OCI-LY1 (cell line): Measurements from ENCODE around the gene SPATA33.

ENCODE experiments used
- H2AFZ ChIP-seq: fragments of 200-600 bp; sonication (generic), shearing (Covaris generic); 2 replicates; pipeline ENCODE4 v1.6.0; 2014; ENCODE audit warnings: antibody characterized with exemption, mild to moderate bottlenecking, low read length
- H3F3A ChIP-seq: fragments of 200-600 bp; sonication (generic), shearing (Covaris generic); 2 replicates; pipeline ENCODE4 v1.6.0; 2014; ENCODE audit warnings: mild to moderate bottlenecking, antibody characterized with exemption, low read length, moderate library complexity; ENCODE audit not compliant: insufficient read depth
- H3K27ac ChIP-seq: fragments of 200-600 bp; sonication (generic); 2 replicates; pipeline ENCODE4 v1.5.1; 2014; ENCODE audit warnings: low read length, mixed run types, mild to moderate bottlenecking, low read depth; ENCODE audit not compliant: poor library complexity, severe bottlenecking
- H3K27me3 ChIP-seq: fragments of 200-600 bp; sonication (generic); 2 replicates; pipeline ENCODE4 v1.6.0; 2014; ENCODE audit warnings: antibody characterized with exemption, mild to moderate bottlenecking, low read length, moderate library complexity; ENCODE audit not compliant: insufficient read depth
- H3K36me3 ChIP-seq: fragments of 200-600 bp; sonication (generic); 2 replicates; pipeline ENCODE4 v1.6.1; 2014; ENCODE audit warnings: mild to moderate bottlenecking, antibody characterized with exemption, low read length, moderate library complexity, mixed read lengths; ENCODE audit not compliant: insufficient read depth
- H3K4me1 ChIP-seq: fragments of 200-600 bp; sonication (generic); 2 replicates; pipeline ENCODE4 v1.5.1; 2014; ENCODE audit warnings: mild to moderate bottlenecking, low read length, moderate library complexity; ENCODE audit not compliant: insufficient read depth, severe bottlenecking
- H3K4me2 ChIP-seq: fragments of 200-600 bp; sonication (generic), shearing (Covaris generic); 2 replicates; pipeline ENCODE4 v1.6.1; 2014; ENCODE audit warnings: low read length
- H3K4me3 ChIP-seq: fragments of 200-600 bp; sonication (generic); 2 replicates; pipeline ENCODE4 v1.5.1; 2014; ENCODE audit warnings: low read length, low read depth, mild to moderate bottlenecking, mixed read lengths; ENCODE audit not compliant: poor library complexity, severe bottlenecking
- H3K79me2 ChIP-seq: fragments of 200-600 bp; shearing (Covaris generic); 2 replicates; pipeline ENCODE4 v1.6.1; 2016; ENCODE audit warnings: mixed run types, low read length, mixed read lengths; ENCODE audit not compliant: insufficient read depth
- H3K9ac ChIP-seq: fragments of 200-600 bp; sonication (generic), shearing (Covaris generic); 2 replicates; pipeline ENCODE4 v1.6.1; 2014; ENCODE audit warnings: mild to moderate bottlenecking, low read length, mixed read lengths
- H3K9me2 ChIP-seq: fragments of 200-600 bp; sonication (generic), shearing (Covaris generic); 2 replicates; pipeline ENCODE4 v1.6.1; 2014; ENCODE audit warnings: low read depth, mild to moderate bottlenecking, low read length, mixed read lengths
- H3K9me3 ChIP-seq: fragments of 200-600 bp; shearing (Covaris generic); 2 replicates; pipeline ENCODE4 v1.6.1; 2014; ENCODE audit warnings: low read length, mixed read lengths
- H4K20me1 ChIP-seq: fragments of 200-600 bp; sonication (generic), shearing (Covaris generic); 2 replicates; pipeline ENCODE4 v1.6.0; 2016; ENCODE audit warnings: mild to moderate bottlenecking, low read length; ENCODE audit not compliant: insufficient read depth
- EZH2 ChIP-seq: fragments of 200-600 bp; sonication (generic), shearing (Covaris generic); IDR thresholded peaks from 2 replicates; pipeline ENCODE4 v1.8.0; 2017; ENCODE audit warnings: borderline replicate concordance, mixed run types, mild to moderate bottlenecking, antibody characterized with exemption, low read length, moderate library complexity, mixed read lengths
- TF ChIP-seq, protein P1 (sequence below): fragments of 200-600 bp; sonication (generic), shearing (Covaris generic); IDR thresholded peaks from 2 replicates; pipeline ENCODE4 v1.5.1; 2017; ENCODE audit warnings: mild to moderate bottlenecking, antibody characterized with exemption, low read length, moderate library complexity, mixed read lengths

SPATA33 gene

DNA sequence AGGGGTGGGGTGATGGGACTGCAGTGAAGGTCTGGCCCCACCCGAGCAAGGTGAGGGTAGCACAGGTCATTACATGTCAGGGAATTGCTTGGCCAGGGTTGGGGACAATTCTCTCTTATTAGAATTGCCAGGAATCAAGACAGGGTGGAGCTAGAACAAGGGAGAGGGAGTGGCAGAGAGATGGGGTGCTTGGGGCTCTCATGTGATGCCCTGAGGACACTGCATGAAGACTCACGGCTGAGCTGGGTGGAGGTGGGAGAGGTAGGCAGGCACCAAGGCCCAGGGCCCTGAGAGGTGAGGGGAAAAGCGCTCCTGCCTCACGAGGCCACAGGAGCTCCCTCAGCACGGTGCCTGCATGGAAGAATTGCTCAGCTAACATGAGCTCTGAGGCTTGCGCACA is 40.6 kb upstream of the SPATA33 start:
- Histone ChIP-seq H3K9ac (no peak overlapping the region), H3K27ac (no peak overlapping the region)
- TF ChIP-seq, protein P1, sequence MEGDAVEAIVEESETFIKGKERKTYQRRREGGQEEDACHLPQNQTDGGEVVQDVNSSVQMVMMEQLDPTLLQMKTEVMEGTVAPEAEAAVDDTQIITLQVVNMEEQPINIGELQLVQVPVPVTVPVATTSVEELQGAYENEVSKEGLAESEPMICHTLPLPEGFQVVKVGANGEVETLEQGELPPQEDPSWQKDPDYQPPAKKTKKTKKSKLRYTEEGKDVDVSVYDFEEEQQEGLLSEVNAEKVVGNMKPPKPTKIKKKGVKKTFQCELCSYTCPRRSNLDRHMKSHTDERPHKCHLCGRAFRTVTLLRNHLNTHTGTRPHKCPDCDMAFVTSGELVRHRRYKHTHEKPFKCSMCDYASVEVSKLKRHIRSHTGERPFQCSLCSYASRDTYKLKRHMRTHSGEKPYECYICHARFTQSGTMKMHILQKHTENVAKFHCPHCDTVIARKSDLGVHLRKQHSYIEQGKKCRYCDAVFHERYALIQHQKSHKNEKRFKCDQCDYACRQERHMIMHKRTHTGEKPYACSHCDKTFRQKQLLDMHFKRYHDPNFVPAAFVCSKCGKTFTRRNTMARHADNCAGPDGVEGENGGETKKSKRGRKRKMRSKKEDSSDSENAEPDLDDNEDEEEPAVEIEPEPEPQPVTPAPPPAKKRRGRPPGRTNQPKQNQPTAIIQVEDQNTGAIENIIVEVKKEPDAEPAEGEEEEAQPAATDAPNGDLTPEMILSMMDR = no peak
- TF ChIP-seq EZH2 = no peak

DNA sequence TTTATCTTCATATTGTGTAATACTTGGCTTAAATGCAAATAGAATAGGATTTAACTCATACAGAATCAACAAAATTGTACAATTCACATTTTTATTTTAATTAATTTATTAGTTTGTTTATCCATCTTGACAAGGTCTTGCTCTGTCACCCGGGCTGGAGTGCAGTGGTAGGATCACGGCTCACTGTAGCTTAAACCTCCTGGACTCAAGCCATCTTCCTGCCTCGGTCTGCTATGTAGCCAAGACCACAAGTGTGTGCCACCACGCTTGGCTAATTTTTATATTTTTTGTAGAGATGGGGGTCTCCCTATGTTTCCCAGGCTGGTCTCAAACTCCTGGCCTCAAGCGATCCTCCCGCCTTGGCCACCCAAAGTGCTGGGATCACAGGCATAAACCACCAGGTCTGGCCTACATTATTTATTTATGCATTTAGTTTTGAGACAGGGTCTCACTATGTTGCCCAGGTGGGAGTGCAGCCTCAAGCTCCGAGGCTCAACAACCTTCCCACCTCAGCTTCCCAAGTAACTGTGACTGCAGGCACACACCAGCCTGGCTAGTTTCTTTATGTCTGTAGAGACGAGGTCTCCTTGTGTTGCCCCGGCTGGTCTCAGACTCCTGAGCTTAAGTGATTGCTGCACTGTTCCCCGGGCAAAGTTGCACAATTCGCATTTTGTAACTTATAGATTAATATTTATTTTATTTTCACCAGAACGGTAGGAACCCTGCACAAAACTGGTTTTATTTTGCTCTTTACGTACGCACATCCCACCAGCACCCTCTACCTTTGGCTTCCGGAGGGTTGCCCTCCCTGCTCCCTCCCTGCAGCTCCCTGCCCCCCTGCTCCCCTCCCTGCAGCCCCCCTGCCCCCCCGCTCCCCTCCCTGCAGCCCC is 39.3 kb upstream of the SPATA33 start:
- Histone ChIP-seq H3K36me3 (no peaks in the 10 kb centered on the region), H3K4me3 (no peak overlapping the region), H3K9me3 (no peaks in the 10 kb centered on the region), H3F3A (no peaks in the 10 kb centered on the region), H3K79me2 (no peaks in the 10 kb centered on the region), H3K9ac (no peak overlapping the region), H3K4me2 (no peak overlapping the region), H2AFZ (no peak overlapping the region), H3K9me2 (no peaks in the 10 kb centered on the region), H4K20me1 (no peaks in the 10 kb centered on the region), H3K27ac (no peak overlapping the region), H3K27me3 (no peaks in the 10 kb centered on the region), H3K4me1 (peaks cover 7% of the 10 kb centered on the region)
- TF ChIP-seq EZH2 = no peak
- TF ChIP-seq, protein P1 = no peak

More for the DNA sequence above, 40.6 kb upstream of the SPATA33 start:
- H3K4me2 ChIP-seq = no peak overlapping the region
- no peaks in the 10 kb centered on the region for H3K9me3 ChIP-seq
- no peak overlapping the region for H2AFZ ChIP-seq
- peaks cover 4% of the 10 kb centered on the region; the same call in 1 of the 2 replicates for H3K27me3 ChIP-seq
- no peaks in the 10 kb centered on the region for H3K36me3 ChIP-seq
- no peaks in the 10 kb centered on the region for H3K79me2 ChIP-seq
- H4K20me1 ChIP-seq = no peaks in the 10 kb centered on the region
- H3F3A ChIP-seq = no peaks in the 10 kb centered on the region
- no peak overlapping the region for H3K4me3 ChIP-seq
- H3K4me1 ChIP-seq = peaks cover 7% of the 10 kb centered on the region
- no peaks in the 10 kb centered on the region for H3K9me2 ChIP-seq

DNA sequence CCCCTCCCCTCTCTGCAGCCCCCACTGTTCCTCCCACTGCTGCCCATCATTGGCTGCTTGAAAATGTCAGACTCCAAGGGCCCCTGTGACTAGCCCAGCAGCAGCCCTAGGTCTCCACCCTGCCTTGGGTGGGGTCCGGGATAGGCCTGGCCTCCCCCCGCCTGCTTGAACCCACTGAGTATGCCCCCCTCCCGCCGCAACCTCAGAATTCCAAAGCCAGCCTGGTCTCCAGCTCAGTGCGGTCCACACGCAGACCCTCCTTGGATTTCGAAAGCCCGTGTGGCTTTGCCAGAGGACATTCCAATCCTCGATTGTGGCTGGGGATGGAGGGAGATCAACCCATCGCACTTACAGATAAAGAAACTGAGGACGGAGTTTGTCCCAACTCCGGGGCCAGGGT is 37.8 kb upstream of the SPATA33 start:
- TF ChIP-seq, protein P1 = no peak
- no peak for TF ChIP-seq EZH2
- no peaks in the 10 kb centered on the region for H3K36me3 ChIP-seq
- no peak overlapping the region for H3K9ac ChIP-seq
- H2AFZ ChIP-seq = no peak overlapping the region
- H3F3A ChIP-seq = no peaks in the 10 kb centered on the region
- H3K9me2 ChIP-seq = no peaks in the 10 kb centered on the region
- no peaks in the 10 kb centered on the region for H3K79me2 ChIP-seq
- no peak overlapping the region for H3K27ac ChIP-seq
- H3K4me3 ChIP-seq = no peak overlapping the region
- peaks cover 5% of the 10 kb centered on the region for H3K27me3 ChIP-seq
- H3K4me1 ChIP-seq = peaks cover 7% of the 10 kb centered on the region
- H4K20me1 ChIP-seq = no peaks in the 10 kb centered on the region
- no peak overlapping the region for H3K4me2 ChIP-seq
- H3K9me3 ChIP-seq = no peaks in the 10 kb centered on the region
